K562 (cell line): Measurements from ENCODE around the gene IRF2BP1. TPM values are rescaled to one million over a fixed set of nuclear protein-coding genes. Genes with fewer than 3 reads are reported as not detected.
A peak's percentile ranks its signal among the peaks of the same experiment; 100 is the strongest.

Experiments
- ARID2 ChIP-seq: fragments of 450-650 bp; IDR thresholded peaks from 2 replicates; pipeline ENCODE4 v1.6.1; 2017; ENCODE audit warnings: antibody characterized with exemption, mild to moderate bottlenecking
- ATF1 ChIP-seq, 2 experiments: fragments of 450-650 bp in 1 of 2; IDR thresholded peaks; 2 replicates each; pipeline ENCODE4 v1.6.1; 2016; ENCODE audit warnings: missing compliant biosample characterization in 1 of 2, missing genetic modification characterization in 1 of 2
- BRD4 ChIP-seq: fragments of 200-600 bp; sonication (generic); IDR thresholded peaks from 2 replicates; pipeline ENCODE4 v1.6.1; 2017; ENCODE audit warnings: inconsistent platforms
- CAMTA2 ChIP-seq: fragments of 250-450 bp; sonication (Bioruptor Pico); conservative IDR thresholded peaks from 2 replicates; pipeline ENCODE4 v1.5.1; 2022
- CBFB ChIP-seq: sonication (generic); formaldehyde crosslinking; IDR thresholded peaks from 2 replicates; pipeline ENCODE4 v1.4.0; 2020; ENCODE audit warnings: mild to moderate bottlenecking, missing genetic modification reagents
- CTCF ChIP-seq, 3 experiments: IDR thresholded peaks in 2 of 3; conservative IDR thresholded peaks in 1 of 3; 2 replicates each; pipeline ENCODE4 v1.5.1; 2011 to 2012; ENCODE audit warnings: low read length in 3 of 3, mild to moderate bottlenecking in 3 of 3, control low read depth in 2 of 3, improper control_type of control experiment in 1 of 3, inconsistent platforms in 1 of 3, low read depth in 1 of 3, mixed read lengths in 1 of 3, moderate library complexity in 1 of 3; ENCODE audit not compliant: insufficient read depth in 2 of 3
- EP400 ChIP-seq: fragments of 450-650 bp; IDR thresholded peaks from 2 replicates; pipeline ENCODE4 v1.6.1; 2017; ENCODE audit warnings: antibody characterized with exemption, mild to moderate bottlenecking, moderate library complexity
- KAT2B ChIP-seq: IDR thresholded peaks from one replicate; pipeline ENCODE4 v1.6.1; 2012; ENCODE audit warnings: low read depth, mild to moderate bottlenecking, control low read depth, inconsistent platforms, low read length, moderate library complexity
- MCM3 ChIP-seq: fragments of 450-650 bp; IDR thresholded peaks from 2 replicates; pipeline ENCODE4 v1.6.1; 2016
- MCM7 ChIP-seq, 2 experiments: fragments of 450-650 bp; IDR thresholded peaks; 2 replicates each; pipeline ENCODE4 v1.6.1; 2016 to 2018
- PCBP1 ChIP-seq: fragments of 200-400 bp; formaldehyde crosslinking; IDR thresholded peaks from 2 replicates; pipeline ENCODE4 v1.6.1; 2018; ENCODE audit warnings: mild to moderate bottlenecking, low read depth, low read length; ENCODE audit not compliant: poor library complexity, severe bottlenecking
- PHB ChIP-seq: fragments of 250-450 bp; sonication (Bioruptor Pico); IDR thresholded peaks from 2 replicates; pipeline ENCODE4 v1.5.0; 2021
- PHB2 ChIP-seq: fragments of 450-650 bp; IDR thresholded peaks from 2 replicates; pipeline ENCODE4 v1.6.1; 2017; ENCODE audit warnings: low read depth
- RERE ChIP-seq: sonication (generic); formaldehyde crosslinking; IDR thresholded peaks from 2 replicates; pipeline ENCODE4 v1.8.0; 2023; ENCODE audit warnings: missing genetic modification reagents, mild to moderate bottlenecking, borderline replicate concordance
- SAFB2 ChIP-seq: fragments of 200-400 bp; formaldehyde crosslinking; IDR thresholded peaks from 2 replicates; pipeline ENCODE4 v1.6.1; 2018; ENCODE audit warnings: borderline replicate concordance, low read length, low read depth, moderate library complexity; ENCODE audit not compliant: severe bottlenecking
- SIX5 ChIP-seq, 2 experiments: IDR thresholded peaks; 2 replicates each; pipeline ENCODE4 v1.6.1; 2011; ENCODE audit warnings: low read length in 2 of 2, borderline replicate concordance in 1 of 2, low read depth in 1 of 2, mild to moderate bottlenecking in 1 of 2, moderate library complexity in 1 of 2; ENCODE audit not compliant: insufficient read depth in 1 of 2
- SMAD1 ChIP-seq: fragments of 150-350 bp; IDR thresholded peaks from 2 replicates; pipeline ENCODE4 v1.6.1; 2014; ENCODE audit warnings: low read length, low read depth; ENCODE audit not compliant: partially characterized antibody
- TFAP4 ChIP-seq: sonication (generic); formaldehyde crosslinking; IDR thresholded peaks from 2 replicates; pipeline ENCODE4 v1.8.0; 2022; ENCODE audit warnings: missing genetic modification reagents, mild to moderate bottlenecking, moderate library complexity, borderline replicate concordance
- ZNF175 ChIP-seq: fragments of 200-800 bp; sonication (Bioruptor generic); IDR thresholded peaks from 2 replicates; pipeline ENCODE4 v1.6.1; 2016; ENCODE audit warnings: low read depth, mild to moderate bottlenecking, missing genetic modification characterization, missing compliant biosample characterization
- polyA plus RNA-seq, 8 experiments: library from polyadenylated mRNA; depleted of rRNA in 4 of 8; stranded (reverse) in 5 of 8; unstranded in 3 of 8; fragments of >200 nt; fragmentation: Nextera tagmentation in 2 of 8; fragmentation: Illumina TruSeq in 1 of 8; extraction: Ambion mirVana in 2 of 8; extraction: Trizol in 1 of 8; gene quantifications; 2 replicates each; pipeline versions ENCODE4 v1.2.1 to v1.2.3, GENCODE V29; 2011 to 2014; ENCODE audit warnings: inconsistent platforms in 1 of 8, missing spikeins in 1 of 8
- total RNA-seq, 7 experiments: library from RNA; depleted of rRNA in 6 of 7; stranded (reverse); fragments of >200 nt in 6 of 7; fragmentation: Illumina TruSeq in 2 of 7; extraction: Trizol in 2 of 7; gene quantifications; 2 replicates each; pipeline versions ENCODE4 v1.2.1 to v1.2.3, GENCODE V29; 2011 to 2021; ENCODE audit warnings: low replicate concordance in 1 of 7

Gene IRF2BP1
- total and polyA plus RNA-seq, 9 of the 15 experiments (the other 6 are each of a cell fraction or from before 2014, with no cell fraction given) = 0.61 to 35.9 (median 3.5) TPM

DNA sequence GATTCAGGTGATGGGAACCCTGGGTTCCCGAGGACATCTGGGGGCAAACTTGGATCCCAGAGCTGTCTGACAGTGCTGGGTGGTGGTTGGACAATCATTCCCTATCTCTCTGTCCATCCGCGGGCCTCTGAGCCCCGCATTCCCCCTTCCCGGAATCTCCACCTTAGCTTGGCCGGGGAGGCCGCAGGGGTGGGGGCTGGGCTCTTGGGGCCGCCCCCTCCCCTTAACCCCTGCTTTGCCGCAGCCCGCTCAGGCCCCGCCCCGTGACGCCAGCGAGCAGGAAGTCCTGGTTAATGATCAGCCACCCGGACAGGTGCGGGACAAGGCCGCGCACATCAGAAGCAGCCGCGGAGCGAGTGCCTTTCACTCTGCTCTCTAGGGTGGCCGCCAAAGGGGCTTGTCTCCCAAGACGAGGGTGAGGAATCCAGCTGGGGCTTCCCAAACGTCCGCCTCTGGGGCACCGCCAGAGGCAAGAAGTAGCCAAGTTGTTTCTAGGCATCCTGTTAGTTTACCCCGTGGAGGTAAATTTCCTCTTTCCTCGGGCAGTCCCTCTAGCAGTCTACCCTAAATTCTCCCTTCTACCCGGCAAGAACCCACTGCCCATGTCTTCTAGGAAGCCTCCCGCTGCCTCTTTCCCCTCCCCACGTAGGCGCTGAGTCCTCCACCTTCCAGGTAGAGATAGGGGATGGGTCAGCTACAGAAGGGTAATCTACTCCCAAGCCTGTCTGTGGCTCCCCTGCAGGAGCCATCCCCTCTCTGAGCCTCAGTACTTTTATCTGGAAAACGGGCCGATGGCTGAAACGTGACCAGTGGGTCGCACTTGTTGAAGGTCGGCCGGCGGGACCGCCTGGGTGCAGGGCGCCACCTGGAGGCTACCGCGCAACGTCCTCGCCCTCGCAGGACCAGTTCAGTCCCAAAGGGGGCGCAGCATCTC lies 3.0 kb downstream of the IRF2BP1 start (continued):
- TF ChIP-seq RERE (CRISPR knock-in tag) (no peak), EP400 (peak; percentile 83), KAT2B (peak; percentile 82), SIX5 (IDR thresholded peaks at IDR 0.05; ENCODE audit: borderline replicate concordance in 1 of 2, insufficient read depth in 1 of 2, low read depth in 1 of 2, low read length in 2 of 2) (no peak), SAFB2 (no peak), PCBP1 (no peak), MCM3 (no peak), SMAD1 (peak; percentile 33), CTCF (IDR thresholded peaks at IDR 0.05 in 2 of 3, conservative IDR thresholded peaks at IDR 0.05 in 1 of 3; ENCODE audit: insufficient read depth in 2 of 3, low read depth in 1 of 3, low read length in 3 of 3) (peak; percentile 99 to 100 (median 99)), ZNF175 (CRISPR knock-in tag) (0 out of 2 replicates have a peak, but pooled peaks have one; percentile 41), ARID2 (peak; percentile 91), TFAP4 (CRISPR knock-in tag) (peak; percentile 89), BRD4 (no peak; the same call in 1 of the 2 replicates), PHB (CRISPR knock-in tag) (no peak), CBFB (CRISPR knock-in tag) (peak; percentile 80; the same call in 1 of the 2 replicates), PHB2 (no peak), CAMTA2 (CRISPR knock-in tag) (no peak), ATF1 (CRISPR knock-in tag; IDR thresholded peaks at IDR 0.05) (0 out of 2 replicates have a peak, but pooled peaks have one; percentile 8), ATF1 (tag; IDR thresholded peaks at IDR 0.05) (peak; percentile 79), MCM7 (IDR thresholded peaks at IDR 0.05) (no peak)
